PC-3 (cell line): ENCODE results near the gene NRBF2.

ENCODE experiments used
- EZH2phosphoT487 ChIP-seq: fragments of 300-600 bp; sonication (generic); IDR thresholded peaks from 2 replicates; pipeline ENCODE4 v1.6.1; 2018; ENCODE audit warnings: mild to moderate bottlenecking, antibody characterized with exemption, low read length, borderline replicate concordance
- TF ChIP-seq, protein P1 (sequence below): fragments of 300-600 bp; sonication (generic); conservative IDR thresholded peaks from 2 replicates; pipeline ENCODE4 v1.5.1; 2017; ENCODE audit warnings: antibody characterized with exemption, low read depth, mild to moderate bottlenecking, low read length

DNA sequence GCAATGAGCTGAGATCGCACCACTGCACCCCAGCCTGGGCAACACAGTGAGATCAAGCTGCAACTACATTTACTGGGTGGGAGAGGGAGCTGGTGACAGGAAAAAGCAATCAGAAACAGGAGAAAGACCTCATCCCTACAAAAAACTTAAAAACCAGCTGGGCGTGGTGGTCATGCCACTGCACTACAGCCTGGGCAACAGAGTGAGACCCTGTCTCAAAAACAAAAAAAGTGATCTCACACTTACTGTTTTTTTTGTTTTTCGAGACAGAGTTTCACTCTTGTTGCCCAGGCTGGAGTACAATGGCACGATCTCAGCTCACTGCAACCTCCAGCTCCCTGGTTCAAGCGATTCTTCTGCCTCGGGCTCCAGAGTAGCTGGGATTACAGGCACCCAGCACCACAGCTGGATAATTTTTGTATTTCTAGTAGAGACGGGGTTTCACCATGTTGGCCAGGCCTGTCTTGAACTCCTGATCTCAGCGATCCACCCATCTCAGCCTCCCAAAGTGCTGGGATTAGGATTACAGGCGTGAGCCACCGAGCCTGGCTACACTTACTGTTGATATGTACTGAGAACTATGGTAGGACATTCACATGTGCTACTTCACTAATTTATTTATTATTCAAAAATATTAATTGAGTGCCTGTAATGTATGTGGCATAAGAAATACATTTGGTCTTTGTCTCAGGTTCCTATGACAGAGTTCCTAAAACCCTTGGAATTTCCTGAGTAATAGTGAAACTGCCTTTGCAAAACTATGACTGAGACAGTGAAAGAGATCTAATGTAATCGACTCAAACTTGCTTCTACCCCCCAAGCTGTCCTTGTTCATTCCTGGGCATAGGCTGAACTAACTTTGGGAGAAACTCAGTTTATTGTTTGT lies 27.7 kb upstream of the NRBF2 start:
- TF ChIP-seq, protein P1, sequence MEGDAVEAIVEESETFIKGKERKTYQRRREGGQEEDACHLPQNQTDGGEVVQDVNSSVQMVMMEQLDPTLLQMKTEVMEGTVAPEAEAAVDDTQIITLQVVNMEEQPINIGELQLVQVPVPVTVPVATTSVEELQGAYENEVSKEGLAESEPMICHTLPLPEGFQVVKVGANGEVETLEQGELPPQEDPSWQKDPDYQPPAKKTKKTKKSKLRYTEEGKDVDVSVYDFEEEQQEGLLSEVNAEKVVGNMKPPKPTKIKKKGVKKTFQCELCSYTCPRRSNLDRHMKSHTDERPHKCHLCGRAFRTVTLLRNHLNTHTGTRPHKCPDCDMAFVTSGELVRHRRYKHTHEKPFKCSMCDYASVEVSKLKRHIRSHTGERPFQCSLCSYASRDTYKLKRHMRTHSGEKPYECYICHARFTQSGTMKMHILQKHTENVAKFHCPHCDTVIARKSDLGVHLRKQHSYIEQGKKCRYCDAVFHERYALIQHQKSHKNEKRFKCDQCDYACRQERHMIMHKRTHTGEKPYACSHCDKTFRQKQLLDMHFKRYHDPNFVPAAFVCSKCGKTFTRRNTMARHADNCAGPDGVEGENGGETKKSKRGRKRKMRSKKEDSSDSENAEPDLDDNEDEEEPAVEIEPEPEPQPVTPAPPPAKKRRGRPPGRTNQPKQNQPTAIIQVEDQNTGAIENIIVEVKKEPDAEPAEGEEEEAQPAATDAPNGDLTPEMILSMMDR = no peak
- TF ChIP-seq EZH2phosphoT487 = no peak
